Measurements from ENCODE around the gene OR6J1.
A peak's percentile ranks its signal among the peaks of the same experiment; 100 is the strongest.
"Not testable (repeated sequence)": the region's sequence is repeated elsewhere in the genome, so short reads cannot be mapped to it uniquely, and the experiment has no call there.

OR6J1 gene

GRCh38 chr14:22606380-22606779, 37.8 kb downstream of the OR6J1 start:
- DNase-seq (ENCODE audit: low read depth in 3 of 3): no peak

GRCh38 chr14:22602862-22603261, 41.3 kb downstream of the OR6J1 start:
- DNase-seq (ENCODE audit: low read depth in 3 of 3): no peak

GRCh38 chr14:22601996-22602395, 42.2 kb downstream of the OR6J1 start:
- no peak for DNase-seq (ENCODE audit: low read depth in 3 of 3)

DNA sequence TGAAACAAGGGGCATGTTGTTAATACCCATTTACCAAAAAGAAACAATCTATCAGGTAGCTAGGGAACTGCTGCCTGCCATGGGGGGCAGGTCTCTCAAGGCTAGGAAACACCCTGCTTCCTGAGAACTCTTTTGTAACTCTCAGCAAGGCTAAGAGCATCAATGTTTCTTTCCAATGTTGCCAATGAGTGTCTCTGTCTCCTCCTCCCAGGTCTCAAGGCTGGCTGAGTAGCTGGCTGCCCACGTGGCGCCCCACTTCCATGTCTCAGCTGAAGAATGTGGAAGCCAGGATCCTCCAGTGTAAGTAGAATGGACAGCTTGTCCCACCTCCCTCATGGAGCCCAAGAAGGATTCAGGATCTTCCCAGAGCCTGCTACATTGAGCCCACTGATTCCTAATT, 42.7 kb downstream of the OR6J1 start:
- DNase-seq (ENCODE audit: low read depth in 3 of 3): no peak

GRCh38 chr14:22600027-22600426, 44.1 kb downstream of the OR6J1 start:
- DNase-seq (ENCODE audit: low read depth in 3 of 3): no peak

GRCh38 chr14:22599349-22599748, 44.8 kb downstream of the OR6J1 start:
- DNase-seq (ENCODE audit: low read depth in 3 of 3): no peak

- peak in 1 of 3 experiments; percentile 39 for DNase-seq (ENCODE audit: low read depth in 3 of 3)
Measured at GRCh38 chr14:22598896-22599244, 45.3 kb downstream of the OR6J1 start.

GRCh38 chr14:22598099-22598895, 45.9 kb downstream of the OR6J1 start, which contains the start of gene ABHD4:
TSS of gene ABHD4 (plus strand) at chr14:22598300. CDS start at chr14:22598307, 7 bp downstream.
- DNase-seq (ENCODE audit: low read depth in 3 of 3): peak in 1 of 3 experiments; percentile 54

- no peak for DNase-seq (ENCODE audit: low read depth in 3 of 3)
Measured at GRCh38 chr14:22597771-22598098, 46.4 kb downstream of the OR6J1 start.

DNA sequence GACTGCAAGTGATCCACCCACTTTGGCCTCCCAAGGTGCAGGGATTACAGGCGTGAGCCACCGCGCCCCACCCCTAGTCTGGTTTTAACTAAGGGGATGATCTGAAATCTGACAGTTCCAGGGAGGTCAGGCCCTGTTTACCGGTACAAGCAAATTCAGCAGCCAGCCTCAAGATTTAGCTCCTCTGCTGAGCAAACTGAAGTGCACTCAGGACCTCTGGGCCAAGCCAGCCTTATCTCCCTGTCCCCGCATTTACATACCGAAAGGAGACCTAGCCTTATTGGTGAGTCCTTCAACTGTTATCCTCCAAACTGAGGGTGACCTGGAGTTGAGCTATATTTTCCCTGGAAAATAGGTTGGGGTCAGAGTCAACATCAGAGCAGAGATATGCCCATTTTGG, 46.9 kb downstream of the OR6J1 start:
- DNase-seq (ENCODE audit: low read depth in 3 of 3): no peak

DNA sequence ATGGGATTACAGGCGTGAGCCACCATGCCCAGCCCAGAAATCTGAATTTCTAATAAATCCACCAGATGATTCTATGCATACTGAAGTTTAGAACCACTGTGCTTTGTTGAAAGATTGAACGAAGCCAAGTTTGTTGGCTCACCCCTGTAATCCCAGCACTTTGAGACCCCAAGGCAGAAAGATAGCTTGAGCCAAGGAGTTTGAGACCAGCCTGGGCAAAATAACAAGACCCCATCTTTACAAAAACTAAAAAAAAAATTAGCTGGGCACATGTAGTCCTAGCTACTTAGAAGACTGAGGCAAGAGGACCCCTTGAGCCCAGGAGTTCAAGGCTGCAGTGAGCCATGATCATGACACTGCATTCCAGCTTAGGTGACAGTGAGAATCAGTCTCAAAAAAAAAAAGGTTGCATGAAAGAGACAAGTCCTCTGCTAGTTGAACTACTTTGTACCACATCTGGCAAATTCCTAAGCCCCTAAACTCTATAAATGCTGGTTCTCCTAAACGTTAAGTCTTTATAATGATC, 47.7 kb downstream of the OR6J1 start:
- no peak for DNase-seq (ENCODE audit: low read depth in 3 of 3)

DNA sequence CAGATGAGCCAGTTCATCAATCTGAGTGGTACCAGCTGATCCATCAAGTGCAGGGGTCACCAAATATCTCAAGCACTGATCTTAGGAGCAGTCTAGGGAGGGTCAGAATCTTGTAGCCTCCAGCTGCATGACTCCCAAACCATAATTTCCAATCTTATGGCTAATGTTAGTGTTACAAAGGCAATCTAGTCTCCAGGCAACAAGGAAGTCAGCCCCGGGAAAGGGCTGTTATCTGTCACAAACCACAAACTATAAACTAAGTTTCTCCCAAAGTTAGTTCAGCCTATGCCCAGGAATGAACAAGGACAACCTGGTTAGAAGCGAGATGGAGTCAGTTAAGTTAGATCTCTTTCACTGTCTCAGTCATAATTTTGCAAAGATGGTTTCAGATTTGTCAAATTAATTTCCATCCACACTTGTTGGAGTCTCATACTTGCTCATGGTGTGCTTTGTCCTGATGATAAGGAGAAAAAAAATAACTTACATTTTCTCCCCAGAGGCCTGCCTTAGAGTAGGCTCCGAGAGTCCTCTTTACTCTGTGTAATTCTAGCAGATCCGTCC, 49.9 kb downstream of the OR6J1 start:
- DNase-seq (ENCODE audit: low read depth in 3 of 3): no peak

DNA sequence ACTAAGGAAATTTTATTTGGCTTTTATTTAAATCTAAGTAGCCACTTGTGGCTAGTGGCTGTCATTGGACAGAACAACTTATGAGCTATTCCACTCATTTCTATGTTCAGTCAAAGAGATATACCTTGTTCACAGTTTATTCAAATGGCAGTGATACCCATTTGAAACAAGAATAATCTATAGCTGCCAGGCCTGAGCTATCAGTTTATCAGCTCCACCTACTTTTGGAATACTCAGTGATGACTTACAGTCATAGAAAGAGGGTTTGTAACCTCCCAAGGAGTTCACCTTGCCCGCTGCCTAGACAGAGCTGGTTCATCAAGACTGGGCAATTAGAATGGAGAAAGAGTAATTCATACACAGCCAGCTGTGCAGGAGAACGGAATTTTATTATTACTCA, 50.6 kb downstream of the OR6J1 start:
- DNase-seq (ENCODE audit: low read depth in 3 of 3): no peak

DNA sequence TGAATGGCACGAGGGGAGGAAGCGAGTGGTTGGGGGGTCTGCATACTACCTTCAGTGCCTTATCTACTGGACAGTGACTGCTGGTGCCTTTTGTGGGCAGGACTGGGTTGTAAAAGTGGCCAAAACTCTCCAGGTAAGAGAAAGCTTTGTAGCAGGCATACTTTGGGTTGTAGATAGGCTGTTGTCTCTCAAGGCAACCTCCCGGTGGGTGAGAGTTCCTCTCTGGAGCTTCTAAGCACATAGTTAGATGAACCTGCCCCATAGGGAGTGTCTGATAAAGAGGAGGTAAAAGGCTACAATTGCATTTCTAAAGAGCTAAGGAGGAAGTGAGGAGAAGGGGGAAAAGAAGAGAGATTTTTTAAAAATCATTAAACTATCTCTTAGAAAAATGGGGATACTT, 51.0 kb downstream of the OR6J1 start:
- DNase-seq (ENCODE audit: low read depth in 3 of 3): no peak

- peak; percentile 99 to 100 (median 100) for DNase-seq (ENCODE audit: low read depth in 3 of 3)
Measured at GRCh38 chr14:22589096-22589839, 54.9 kb downstream of the OR6J1 start, which contains the start of gene DAD1. TSS of gene DAD1 (minus strand) at chr14:22589224. CDS start at chr14:22589157, 67 bp downstream.

GRCh38 chr14:22588526-22589095, 55.5 kb downstream of the OR6J1 start:
- peak in 1 of 3 experiments; percentile 37 for DNase-seq (ENCODE audit: low read depth in 3 of 3)

GRCh38 chr14:22587677-22588422, 56.3 kb downstream of the OR6J1 start:
- DNase-seq (ENCODE audit: low read depth in 3 of 3): not testable (repeated sequence)

GRCh38 chr14:22587247-22587646, 56.9 kb downstream of the OR6J1 start:
- no peak for DNase-seq (ENCODE audit: low read depth in 3 of 3)

- no peak for DNase-seq (ENCODE audit: low read depth in 3 of 3)
Measured at GRCh38 chr14:22583994-22584393, 60.2 kb downstream of the OR6J1 start.

Measured in stimulated activated CD4-positive, alpha-beta T cell treated with anti-CD3 and anti-CD28 coated beads, TNF-alpha, amount 100 ng/mL, for 24 hours (primary cell).